HG02973 (cell line): ENCODE results near the gene IPO13.
A peak's percentile ranks its signal among the peaks of the same experiment; 100 is the strongest.

ENCODE experiments used
- ATAC-seq: cut with Tn5 transposase; IDR thresholded peaks from one replicate; pipeline ENCODE4 v1.9.1; 2021; ENCODE audit warnings: moderate library complexity; ENCODE audit not compliant: unreplicated experiment

The IPO13 gene

GRCh38 chr1:43947874-43948437 is 1.2 kb downstream of the IPO13 start:
- ATAC-seq: no peak

- no peak for ATAC-seq
Observed at GRCh38 chr1:43949678-43950077, 2.9 kb downstream of the IPO13 start.

DNA sequence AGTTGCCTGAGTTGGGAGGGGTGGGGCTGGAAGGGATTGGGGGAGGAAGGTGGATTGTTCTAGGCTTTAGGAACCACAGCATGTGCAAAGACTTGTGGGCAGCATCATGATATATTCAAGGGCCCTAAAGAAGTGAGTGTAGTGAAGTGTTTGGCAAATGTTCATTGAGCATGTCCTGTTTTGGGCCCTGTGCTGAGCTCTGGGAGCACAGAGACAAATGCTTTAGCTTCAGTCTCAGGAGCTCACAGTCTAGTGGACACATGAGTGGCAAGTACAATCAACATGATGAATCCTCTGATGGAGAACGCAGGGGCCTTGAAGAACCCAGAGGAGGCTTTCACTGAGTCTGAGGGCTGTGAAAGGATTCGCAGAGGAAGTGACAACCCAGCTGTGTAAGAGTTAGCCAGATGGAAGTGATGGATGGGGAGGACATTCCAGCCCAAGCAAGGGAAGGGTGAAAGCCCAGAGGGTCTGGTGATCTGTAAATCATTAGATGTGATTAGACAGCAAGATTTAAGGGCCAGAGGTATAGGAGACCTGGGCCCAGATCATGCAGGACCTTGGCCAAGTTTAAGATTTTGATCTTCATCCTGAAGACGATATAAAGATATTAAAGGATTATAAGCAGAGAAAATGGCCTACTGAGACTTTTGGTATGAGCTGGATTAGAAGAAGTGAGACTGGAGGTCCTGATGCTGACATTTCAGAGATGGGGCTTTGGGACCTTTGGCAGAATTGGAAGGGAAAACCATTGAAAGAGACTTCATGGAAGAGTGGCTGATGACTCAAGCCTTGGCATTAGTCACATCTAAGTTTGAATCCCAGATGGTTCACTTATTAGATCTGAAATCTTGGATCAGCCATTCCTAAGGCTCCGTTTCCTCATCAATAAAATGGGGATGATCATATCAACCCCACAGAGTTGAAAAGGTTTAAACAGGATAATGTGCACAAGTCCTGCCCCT is 4.6 kb downstream of the IPO13 start:
- no peak for ATAC-seq

GRCh38 chr1:43952731-43953346 is 6.1 kb downstream of the IPO13 start:
- no peak for ATAC-seq

DNA sequence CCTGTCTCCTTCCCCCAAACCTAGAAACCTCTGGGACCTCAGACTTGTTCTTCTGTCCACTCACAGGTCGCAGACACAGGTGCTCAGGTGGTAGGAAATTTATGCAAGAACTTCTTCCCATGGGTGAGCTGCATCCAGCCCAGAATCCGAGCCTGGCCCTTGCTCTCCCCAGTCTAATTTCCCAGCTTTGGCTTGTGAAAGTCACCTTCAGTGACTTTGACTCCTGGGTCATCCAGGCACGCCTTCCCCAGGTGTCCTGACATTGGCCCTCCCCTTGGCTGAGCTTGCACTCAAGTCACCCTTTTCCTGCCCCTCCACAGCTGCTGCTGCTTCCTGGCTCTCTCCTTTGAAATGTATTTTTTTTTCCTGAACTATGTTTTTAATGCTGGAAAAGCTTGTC is 6.6 kb downstream of the IPO13 start:
- ATAC-seq: no peak

GRCh38 chr1:43954036-43954435 is 7.3 kb downstream of the IPO13 start:
- no peak for ATAC-seq

DNA sequence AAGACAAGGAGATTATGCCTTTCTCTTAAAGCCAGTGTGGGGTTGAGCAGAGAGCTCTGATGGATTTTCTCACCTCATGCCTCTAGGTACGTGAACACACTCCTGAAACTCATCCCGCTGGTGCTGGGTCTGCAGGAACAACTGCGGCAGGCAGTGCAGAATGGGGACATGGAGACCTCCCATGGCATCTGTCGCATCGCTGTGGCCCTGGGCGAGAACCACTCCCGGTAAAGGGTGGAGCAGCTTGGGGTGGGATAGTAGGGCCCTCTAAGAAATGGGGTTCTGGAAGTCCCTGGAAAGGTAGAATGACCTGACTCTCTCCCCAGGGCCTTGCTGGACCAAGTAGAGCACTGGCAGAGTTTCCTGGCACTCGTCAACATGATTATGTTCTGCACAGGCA is 9.5 kb downstream of the IPO13 start:
- ATAC-seq: no peak

DNA sequence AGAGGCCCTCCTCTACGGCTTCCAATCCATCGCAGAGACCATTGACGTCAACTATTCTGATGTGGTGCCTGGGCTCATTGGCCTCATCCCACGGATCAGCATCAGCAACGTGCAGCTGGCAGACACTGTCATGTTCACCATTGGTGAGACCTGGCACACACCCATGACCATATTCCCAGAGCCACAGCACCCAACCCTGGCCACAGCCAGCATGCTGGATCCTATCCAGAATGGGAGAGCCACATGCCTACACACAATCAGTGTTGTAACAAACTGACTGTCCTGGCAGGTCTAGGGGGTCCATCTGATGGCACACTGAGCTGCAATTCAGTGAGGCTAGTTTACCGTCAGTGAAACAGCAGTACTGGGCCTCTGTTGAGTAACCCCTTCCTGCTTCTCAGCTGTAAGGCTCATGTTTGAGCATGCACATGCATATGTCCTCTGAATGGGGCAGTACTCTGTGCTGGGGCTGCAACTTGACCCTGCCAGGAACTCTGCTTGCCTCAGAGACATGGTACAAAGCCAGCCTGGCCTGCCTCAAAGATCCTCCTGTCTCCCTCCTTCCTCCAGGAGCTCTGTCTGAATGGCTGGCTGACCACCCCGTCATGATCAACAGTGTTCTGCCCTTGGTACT is 10.8 kb downstream of the IPO13 start:
- ATAC-seq: no peak

DNA sequence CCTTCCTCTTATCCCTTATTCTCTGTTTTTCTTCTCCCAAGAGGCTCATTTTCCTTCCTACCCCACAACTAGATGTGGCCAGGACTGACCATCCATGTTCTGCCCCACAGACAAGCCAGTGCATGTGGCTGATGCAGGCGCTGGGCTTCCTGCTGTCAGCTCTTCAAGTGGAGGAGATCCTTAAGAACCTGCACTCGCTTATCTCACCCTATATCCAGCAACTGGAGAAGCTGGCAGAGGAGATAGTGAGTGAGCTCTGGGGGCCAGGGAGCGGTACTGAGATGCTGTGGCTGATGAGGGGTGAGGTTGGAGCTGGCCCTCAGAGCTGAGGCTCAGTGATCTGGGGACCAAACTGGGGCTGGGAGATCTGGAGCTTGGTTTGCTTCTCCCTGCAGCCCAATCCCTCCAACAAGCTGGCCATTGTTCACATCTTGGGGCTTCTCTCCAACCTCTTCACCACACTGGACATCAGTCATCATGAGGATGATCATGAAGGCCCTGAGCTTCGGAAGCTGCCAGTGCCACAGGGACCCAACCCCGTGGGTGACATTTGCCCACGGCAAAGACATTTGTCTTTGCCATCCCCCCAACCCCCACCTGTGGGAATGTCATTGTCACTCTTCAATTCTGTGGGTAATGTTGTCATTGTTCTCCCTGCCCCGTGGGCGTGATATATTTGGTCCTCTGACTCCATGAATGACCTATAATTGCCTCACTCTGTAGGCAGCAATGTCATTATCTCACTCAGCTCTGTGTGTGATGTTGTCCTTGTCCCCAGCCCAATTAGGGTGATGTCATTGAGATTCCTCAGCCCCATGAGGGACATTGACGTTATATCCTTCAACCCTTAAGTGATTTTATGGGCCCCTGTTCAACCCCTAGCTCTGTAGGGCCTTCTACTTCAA is 11.9 kb downstream of the IPO13 start:
- ATAC-seq: no peak

DNA sequence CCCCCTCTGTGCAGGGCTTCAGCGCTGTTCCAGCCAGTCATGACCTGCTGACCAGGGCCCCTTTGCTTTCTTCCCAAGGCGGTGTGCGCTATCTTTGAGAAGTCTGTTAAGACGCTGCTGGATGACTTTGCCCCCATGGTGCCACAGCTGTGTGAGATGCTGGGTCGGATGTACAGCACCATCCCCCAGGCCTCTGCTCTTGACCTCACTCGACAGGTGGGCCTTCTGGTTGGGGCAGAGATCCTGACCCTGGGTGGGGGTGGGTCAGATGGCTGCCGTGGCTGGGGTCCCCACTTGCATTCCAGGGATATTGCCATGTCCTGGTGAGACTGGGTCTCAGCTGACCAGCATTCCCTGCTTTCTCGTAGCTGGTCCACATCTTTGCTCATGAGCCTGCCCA is 14.0 kb downstream of the IPO13 start:
- no peak for ATAC-seq

GRCh38 chr1:43961692-43962091 is 14.9 kb downstream of the IPO13 start:
- no peak for ATAC-seq

DNA sequence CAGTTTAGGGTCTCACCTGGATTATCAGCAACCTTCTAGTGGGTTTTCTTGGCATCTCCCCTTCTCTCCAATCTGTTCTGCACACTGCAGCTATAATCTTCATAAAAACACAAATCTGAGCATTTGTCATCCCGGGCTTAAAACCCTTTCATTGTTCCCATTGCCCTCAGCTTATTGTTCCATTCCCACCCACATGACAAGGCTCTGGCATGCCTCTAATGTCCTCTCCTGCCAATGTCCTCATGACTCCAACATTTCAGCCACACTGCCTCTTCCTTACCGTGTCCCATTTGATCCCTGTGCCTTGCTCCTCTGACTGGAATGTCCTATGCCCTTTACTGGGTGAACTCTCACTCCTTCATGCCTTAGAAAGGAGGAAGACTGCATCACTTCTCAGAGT is 15.6 kb downstream of the IPO13 start:
- ATAC-seq: no peak

DNA sequence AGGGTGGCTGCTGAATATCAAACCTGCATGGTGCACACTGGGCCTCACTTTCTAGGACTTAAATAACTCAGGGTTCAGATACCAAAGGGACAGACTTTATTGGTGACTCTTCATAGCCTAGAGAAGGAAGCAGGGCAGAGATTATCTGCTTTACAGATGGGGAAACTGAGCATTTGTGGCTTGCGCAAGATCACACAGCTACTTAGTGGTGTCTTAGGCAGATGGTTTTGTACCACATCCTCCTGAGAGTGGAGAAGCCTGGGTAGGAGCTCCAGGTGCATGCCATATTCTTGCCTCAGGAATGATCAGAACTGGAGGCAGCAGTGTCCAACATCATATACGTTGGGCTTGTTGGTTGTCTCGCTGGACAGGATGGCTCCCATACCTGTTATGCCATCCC is 16.3 kb downstream of the IPO13 start:
- no peak for ATAC-seq

DNA sequence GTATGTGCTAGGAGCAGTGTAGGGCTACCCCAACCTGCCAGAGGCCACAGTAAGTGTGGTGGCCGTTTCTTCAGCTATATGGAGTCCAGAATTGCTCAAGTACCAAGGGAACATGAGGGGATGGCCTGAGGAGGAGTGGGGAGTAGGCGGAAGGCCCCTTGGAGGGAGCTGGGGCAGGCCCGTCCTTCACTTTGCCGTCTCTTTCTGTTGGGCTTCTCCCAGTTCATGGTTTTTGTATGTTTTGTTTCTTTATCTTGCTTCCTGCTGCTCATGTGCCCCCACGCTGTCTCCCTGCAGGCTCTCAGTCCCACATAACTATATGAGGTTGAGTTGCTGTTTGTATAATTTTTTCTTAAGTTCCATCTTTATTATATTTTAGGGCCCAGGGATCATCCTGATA is 17.1 kb downstream of the IPO13 start:
- no peak for ATAC-seq

GRCh38 chr1:43965316-43965715 is 18.6 kb downstream of the IPO13 start:
- ATAC-seq: no peak

GRCh38 chr1:43968348-43968948 is 21.7 kb downstream of the IPO13 start:
- ATAC-seq: no peak

GRCh38 chr1:43969416-43969745 is 22.6 kb downstream of the IPO13 start:
- ATAC-seq: no peak

DNA sequence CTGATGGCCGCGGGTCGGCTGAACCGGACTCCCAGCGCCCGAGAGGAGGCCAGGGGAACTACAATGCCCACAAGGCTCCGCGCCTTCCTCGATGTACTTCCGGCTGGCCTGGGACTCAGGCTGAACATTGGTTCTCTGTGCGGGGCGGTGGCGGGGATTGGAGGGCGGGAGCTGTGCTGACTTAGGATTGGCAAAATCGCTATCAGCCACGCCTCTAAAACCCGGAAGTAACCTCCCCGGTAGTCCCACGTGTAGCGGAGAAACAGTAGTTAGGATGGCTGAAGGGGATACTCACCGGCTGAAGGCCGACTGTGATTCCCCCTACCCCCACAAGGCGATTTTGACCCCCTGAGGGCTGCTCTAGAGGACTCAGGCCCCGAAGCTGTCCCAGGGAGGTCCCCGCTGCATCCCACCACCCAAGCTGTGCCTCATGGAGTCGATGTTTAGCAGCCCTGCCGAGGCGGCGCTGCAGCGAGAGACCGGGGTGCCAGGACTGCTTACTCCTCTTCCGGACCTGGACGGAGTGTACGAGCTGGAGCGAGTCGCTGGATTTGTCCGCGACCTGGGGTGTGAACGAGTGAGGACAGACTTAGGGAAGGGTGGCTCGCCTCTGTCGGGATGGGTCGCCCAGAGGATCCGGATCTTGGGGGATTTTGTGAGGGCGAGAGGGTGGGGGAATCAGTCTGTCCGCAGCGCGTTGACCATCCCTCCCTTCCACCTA is 23.2 kb downstream of the IPO13 start, which contains the start of gene DPH2:
DPH2 (plus strand) TSS at position 265 of the 721 bp plus-strand sequence; CDS start at position 431, 166 bp downstream.
- ATAC-seq: peak; percentile 68

GRCh38 chr1:43970502-43970901 is 23.8 kb downstream of the IPO13 start:
- ATAC-seq: no peak
